Stimulated activated CD4-positive, alpha-beta T cell treated with anti-CD3 and anti-CD28 coated beads, TNF-alpha, amount 100 ng/mL, for 48 hours (primary cell): Measurements from ENCODE around the gene NBPF1.
"Not testable (repeated sequence)": the region's sequence is repeated elsewhere in the genome, so short reads cannot be mapped to it uniquely, and the experiment has no call there.

Source experiments
- DNase-seq, 3 donors: peaks; one replicate each; pipeline ENCODE4 v3.0.0-alpha.2; 2020; ENCODE audit warnings: low read depth in 3 of 3

NBPF1 gene

DNA sequence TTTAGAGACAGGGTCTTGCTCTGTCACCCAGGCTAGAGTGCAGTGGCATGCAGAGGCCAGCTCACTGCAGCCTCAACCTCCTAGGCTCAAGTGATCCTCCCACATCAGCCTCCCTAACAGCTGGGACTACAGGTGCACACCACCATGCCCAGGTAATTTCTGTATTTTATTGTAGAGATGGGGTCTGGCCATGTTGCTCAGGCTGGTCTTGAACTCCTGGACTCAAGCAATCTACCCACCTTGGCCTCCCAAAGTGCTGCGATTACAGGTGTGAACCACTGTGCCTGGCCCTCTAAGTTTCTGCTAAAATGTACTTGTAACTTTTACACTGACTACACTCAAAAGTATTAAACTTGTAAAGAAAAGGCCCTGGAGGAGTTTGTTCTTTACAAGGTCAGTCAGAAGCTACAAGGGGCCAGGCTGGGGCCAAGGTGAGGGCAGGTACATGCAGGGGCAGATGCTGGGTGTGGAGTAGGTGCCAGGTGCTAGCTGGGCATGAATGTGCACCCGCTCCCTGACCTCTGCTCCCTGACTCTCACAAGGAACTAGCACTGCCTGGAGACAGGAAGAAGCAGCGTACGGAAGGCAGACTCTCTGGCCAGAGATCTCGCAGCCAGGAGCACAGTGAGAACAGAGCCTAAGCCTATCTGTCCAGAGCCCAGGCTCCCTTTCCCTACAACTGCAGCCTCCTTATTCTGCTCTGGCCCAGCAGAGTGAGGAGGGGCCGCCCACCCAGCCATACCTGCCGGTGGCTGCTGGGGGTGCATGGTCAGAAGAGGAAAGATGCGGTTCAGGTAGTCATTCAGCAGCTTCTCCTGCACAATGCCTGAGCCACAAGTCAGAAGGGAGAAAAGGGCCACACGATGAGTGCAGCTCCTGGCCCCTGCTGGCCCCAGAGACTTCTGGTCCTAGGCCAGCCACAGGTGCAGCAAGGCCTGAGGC lies 28.9 kb upstream of the NBPF1 start:
- not testable (repeated sequence) for DNase-seq

DNA sequence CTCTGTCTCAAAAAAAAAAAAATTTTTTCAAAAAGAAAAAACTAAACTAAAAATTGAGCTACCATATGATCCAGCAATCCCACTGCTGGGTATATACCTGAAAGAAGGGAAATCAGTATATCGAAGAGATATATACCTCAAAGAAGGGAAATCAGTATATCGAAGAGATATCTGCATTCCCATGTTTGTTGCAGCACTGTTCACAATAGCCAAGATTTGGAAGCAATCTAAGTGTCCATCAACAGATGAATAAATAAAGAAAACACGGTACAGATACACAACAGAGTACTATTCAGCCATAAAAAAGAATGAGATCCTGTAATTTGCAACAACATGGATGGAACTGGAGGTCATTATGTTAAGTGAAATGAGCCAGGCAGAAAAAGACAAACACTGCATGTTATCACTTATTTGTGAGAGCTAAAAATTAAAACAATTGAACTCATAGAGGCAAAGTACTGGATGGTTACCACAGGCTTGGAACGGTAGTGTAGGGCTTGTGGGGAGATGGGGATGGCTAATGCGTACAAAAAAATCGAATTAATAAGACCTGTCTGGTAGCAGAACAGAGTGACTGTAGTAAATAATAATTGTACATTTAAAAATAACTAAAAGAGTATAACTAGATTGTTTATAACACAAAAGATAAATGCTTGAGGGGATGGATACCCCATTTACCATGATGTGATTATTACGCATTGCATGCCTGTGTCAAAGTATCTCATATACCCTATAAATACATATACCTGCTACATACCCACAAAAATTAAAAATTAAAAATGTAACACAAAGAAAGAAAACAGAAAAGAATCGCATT lies 28.0 kb upstream of the NBPF1 start:
- DNase-seq = not testable (repeated sequence)

DNA sequence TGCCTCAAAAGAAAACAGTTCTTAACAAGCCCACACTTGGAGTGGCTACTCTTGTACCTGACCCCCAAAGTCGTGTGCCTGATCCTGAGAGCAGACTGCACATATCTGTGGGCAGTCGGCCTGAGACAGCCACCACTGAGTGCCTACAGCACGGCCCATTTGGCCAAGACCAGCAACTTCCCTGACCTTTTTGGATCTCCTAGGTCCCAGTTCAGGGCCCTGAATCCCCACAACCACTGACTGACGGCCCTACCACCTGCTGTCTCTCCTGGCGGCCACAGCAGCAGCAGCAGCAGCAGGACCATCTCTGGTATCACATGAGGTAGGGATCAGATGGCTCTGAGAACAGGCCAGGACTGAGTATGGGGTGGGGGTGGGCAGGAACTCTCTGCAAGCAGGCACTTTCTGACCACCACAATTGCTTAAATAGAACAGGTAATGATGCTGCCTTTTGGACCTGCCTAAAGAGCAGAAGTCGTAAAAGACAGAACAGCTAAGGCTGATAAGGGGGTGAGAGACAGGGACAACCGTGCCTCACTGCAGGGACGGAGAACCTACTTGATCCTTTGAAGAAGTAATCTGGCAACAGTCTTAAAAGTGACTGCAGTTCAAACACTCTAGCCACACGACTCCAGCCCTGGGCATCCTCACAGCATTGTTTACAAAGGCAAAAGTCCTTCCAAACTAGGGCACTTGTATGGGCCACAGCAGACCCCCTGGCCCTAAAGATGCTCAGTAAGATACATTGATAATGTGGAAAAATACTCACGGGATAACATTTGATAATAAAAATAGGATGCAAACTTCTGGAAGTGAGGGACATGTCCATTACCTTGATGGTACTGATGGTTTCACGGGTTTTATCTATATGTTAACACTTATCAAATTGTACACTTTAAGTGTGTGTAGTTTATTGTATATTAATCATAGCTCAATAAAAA lies 26.0 kb upstream of the NBPF1 start:
- not testable (repeated sequence) for DNase-seq

- not testable (repeated sequence) for DNase-seq
These were observed 24.8 kb upstream of the NBPF1 start for GRCh38 chr1:16637941-16638778.

DNA sequence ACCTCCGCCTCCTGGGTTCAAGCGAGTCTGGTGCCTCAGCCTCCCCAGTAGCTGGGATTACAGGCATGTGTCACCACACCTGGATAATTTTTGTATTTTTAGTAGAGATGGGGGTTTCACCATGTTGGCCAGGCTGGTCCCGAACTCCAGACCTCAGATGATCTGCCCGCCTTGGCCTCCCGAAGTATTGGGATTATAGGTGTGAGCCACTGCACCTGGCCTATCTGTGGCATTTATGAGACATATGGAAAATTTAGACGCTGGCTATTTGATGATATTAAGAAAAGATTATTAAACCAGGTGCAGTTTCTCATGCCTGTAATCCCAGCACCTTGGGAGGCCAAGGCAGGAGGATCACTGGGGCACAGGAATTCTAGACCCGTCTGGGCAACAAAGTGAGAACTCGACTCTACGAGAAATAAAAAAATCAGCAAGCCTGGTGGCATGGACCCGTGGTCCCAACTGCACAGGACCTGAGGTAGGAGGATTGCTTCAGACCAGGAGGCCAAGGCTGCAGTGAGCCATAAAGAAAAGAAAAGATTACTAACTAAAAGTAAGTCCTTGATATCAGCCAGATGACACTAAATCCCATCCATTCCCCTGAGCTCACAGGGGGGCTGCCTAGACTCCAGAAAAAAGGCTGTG lies 23.3 kb upstream of the NBPF1 start:
- not testable (repeated sequence) for DNase-seq

- DNase-seq = not testable (repeated sequence)
These were observed 22.6 kb upstream of the NBPF1 start for GRCh38 chr1:16635959-16636358.

DNA sequence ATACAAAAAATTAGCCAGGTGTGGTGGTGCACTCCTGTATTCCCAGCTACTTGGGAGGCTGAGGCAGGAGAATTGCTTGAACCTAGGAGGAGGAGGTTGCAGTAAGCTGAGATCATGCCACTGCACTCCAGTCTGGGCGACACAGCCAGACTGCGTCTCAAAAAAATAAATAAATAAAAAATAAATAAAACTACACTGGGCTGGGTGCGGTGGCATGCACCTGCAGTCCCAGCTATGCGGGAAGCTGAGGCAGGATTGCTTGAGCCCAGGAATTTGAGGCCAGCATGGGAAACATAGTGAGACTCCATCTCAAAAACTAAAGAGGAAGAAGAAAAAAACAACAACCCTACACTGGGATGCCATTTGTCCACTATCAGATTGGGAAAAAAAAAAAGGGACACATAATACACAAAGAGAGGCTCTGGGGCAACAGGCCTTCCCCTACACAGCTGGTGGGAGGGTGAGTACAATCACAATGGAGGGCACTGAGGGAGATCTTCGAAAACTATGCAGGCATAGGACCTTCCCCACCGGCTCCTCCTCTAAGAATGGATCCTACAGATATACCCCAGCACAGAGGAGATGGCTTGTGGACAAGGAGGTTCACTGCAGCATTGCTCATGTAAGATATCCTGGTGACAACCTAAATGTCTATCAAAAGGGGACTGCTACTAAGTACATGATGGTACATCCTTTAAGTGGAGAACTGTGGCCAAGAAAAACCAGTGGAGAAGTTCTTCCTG lies 20.3 kb upstream of the NBPF1 start:
- not testable (repeated sequence) for DNase-seq

- DNase-seq = not testable (repeated sequence)
These were observed 18.9 kb upstream of the NBPF1 start for GRCh38 chr1:16632044-16632850.

- DNase-seq = no peak
These were observed 18.1 kb upstream of the NBPF1 start for GRCh38 chr1:16631248-16632043.

DNA sequence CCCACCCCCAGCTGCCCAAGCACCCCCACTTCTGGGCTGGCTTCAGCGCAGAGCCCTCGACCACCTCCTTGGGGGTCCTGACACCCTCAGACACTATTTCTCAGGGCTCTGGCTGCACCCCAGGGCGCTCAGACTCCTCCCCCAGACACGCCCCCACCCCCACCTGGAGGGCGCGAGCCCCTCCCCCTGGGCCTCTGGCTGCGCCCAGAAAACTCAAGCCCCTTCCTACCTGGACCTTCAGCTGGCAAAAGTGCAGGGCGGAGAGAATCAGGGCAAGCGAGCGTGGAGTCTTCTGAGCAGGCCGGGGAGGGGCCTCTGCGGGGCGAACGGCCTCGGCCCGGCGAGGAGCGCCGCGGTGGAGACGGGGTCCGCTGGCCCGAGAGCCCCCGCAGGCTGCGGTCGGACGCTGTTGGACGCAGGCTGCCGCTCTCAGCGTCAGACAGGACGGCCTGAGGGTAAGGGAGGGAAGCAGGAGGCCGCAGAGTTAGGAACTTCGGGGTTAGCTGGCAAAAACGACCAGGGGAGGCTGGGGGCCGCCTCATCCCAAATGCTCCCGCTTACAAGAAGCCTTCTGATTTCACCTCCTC lies 17.4 kb upstream of the NBPF1 start:
- DNase-seq = no peak

DNA sequence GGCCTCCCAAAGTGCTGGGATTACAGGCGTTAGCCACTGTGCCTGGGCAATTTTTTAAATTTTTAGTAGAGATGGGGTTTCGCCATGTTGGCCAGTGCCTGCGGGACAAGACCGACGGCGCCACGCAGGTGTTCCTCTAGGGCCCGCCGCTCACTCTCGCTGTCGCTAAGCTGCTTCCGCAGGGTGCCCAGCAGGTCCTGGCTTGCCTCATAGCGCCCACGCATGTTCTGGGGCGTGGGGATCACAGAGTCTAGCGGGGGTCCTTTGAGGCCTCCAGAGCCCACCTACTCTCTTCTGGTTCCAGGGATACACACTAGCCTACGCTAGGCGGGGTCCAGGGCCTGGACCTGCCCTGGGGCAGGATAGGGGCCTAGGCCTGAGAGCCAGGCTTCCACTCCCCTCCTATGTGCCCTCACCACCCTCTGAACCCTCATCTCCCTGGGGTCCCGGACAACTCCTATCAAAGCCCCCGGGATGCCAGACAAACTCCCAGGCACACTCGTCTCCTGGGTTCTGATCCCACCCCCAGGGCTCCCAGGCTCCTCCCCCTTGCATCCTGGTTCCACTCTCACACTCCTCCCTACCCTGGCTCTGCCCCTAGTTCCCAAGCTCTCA lies 16.7 kb upstream of the NBPF1 start:
- not testable (repeated sequence) for DNase-seq

DNA sequence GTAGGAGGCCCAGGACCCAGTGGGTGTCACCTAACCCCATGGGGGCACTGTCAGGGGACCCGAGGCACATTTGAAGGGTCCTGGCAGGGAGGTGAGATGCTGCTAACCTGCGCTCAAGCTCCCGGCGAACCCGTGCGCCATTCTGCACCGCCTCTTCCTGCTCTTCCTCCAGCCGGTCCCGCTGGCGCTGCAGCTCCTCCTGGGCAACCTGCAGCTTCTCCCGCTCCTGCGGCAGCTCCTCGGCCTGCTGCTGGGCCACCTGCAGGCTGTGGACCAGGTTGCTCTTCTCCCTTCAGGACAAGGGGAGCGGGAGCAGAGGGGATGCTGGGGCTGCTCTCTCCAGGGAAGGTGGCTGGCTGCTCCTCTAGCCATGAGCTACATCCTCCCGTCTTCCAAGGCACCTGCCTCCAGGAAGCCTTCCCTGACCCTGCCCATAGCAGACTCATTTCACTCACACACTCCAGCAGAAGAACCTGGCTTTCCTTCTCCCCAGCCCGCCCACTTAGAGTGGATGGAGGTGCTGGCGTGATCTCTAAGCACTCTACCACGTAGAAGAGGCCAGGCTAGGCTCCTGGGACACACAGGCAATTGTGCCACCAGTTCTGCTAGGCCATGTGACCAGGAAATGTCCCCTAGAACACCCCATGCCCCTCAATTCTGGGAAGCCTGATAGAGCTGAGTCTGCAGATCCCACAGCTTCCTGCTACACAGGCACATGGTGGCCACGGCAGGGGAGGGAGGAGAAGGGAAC lies 15.2 kb upstream of the NBPF1 start:
- DNase-seq = no peak

DNA sequence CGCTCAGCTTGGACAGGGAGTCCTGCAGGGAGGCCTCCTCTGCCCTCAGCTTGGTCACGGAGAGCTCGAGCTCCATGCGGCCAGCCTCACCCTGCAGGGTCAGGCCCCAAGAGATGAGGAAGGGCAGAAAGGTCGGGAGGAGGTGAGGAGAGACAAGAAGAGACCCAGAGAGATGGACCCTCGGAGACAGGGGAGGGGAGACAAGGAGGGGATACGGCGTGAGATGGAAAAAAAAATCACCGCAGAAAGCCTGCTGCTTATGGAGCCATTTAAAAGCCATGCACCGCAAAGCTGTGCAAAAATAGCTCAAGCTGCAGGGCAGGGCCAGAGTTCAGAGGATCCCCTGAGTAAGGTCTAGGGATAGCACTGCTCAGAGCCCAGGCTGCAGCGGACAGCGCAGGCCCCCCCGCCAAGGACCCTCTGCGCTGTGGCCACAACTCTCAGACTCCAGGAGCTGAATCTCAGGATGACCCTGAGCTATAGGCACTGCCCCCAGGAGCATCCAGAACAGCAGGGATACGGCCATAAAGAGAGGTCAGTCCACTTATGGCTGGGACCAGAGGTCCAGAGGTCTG lies 13.1 kb upstream of the NBPF1 start:
- not testable (repeated sequence) for DNase-seq

GRCh38 chr1:16625497-16626408 lies 12.4 kb upstream of the NBPF1 start:
- DNase-seq = no peak
